Neural cell (in vitro differentiated cells): ENCODE results near the gene C21orf91.

Experiments used
- EZH2 ChIP-seq: fragments of 200-600, 300-800 bp; shearing (Covaris generic), sonication (generic); IDR thresholded peaks from 2 replicates; pipeline ENCODE4 v1.6.1; 2014; ENCODE audit warnings: antibody characterized with exemption, low read length, borderline replicate concordance, mild to moderate bottlenecking; ENCODE audit not compliant: insufficient read depth, poor library complexity, severe bottlenecking
- MXI1 ChIP-seq: fragments of 450-650 bp; conservative IDR thresholded peaks from 2 replicates; pipeline ENCODE4 v1.6.1; 2014; ENCODE audit warnings: antibody characterized with exemption, mild to moderate bottlenecking; ENCODE audit not compliant: poor library complexity, severe bottlenecking
- POLR2AphosphoS5 ChIP-seq: IDR thresholded peaks from 2 replicates; pipeline ENCODE4 v1.6.1; 2012
- RAD21 ChIP-seq: fragments of 450-650 bp; conservative IDR thresholded peaks from 2 replicates; pipeline ENCODE4 v1.6.1; 2014; ENCODE audit warnings: antibody characterized with exemption, mild to moderate bottlenecking, moderate library complexity
- SMC3 ChIP-seq: fragments of 450-650 bp; conservative IDR thresholded peaks from 2 replicates; pipeline ENCODE4 v1.6.1; 2014; ENCODE audit warnings: antibody characterized with exemption, mild to moderate bottlenecking, moderate library complexity; ENCODE audit not compliant: poor library complexity
- TF ChIP-seq, protein P1 (sequence below): fragments of 450-650 bp; IDR thresholded peaks from 2 replicates; pipeline ENCODE4 v1.5.1; 2014; ENCODE audit warnings: antibody characterized with exemption, mild to moderate bottlenecking, moderate library complexity; ENCODE audit not compliant: poor library complexity, severe bottlenecking
- TF ChIP-seq, protein P2 (sequence below): IDR thresholded peaks from 2 replicates; pipeline ENCODE4 v1.6.1; 2012; ENCODE audit warnings: borderline replicate concordance

GRCh38 chr21:17789069-17789468 is 30.1 kb downstream of the C21orf91 start:
- TF ChIP-seq POLR2AphosphoS5: no peak
- TF ChIP-seq, protein P1, sequence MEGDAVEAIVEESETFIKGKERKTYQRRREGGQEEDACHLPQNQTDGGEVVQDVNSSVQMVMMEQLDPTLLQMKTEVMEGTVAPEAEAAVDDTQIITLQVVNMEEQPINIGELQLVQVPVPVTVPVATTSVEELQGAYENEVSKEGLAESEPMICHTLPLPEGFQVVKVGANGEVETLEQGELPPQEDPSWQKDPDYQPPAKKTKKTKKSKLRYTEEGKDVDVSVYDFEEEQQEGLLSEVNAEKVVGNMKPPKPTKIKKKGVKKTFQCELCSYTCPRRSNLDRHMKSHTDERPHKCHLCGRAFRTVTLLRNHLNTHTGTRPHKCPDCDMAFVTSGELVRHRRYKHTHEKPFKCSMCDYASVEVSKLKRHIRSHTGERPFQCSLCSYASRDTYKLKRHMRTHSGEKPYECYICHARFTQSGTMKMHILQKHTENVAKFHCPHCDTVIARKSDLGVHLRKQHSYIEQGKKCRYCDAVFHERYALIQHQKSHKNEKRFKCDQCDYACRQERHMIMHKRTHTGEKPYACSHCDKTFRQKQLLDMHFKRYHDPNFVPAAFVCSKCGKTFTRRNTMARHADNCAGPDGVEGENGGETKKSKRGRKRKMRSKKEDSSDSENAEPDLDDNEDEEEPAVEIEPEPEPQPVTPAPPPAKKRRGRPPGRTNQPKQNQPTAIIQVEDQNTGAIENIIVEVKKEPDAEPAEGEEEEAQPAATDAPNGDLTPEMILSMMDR: no peak
- no peak for TF ChIP-seq RAD21
- no peak for TF ChIP-seq SMC3
- TF ChIP-seq, protein P2, sequence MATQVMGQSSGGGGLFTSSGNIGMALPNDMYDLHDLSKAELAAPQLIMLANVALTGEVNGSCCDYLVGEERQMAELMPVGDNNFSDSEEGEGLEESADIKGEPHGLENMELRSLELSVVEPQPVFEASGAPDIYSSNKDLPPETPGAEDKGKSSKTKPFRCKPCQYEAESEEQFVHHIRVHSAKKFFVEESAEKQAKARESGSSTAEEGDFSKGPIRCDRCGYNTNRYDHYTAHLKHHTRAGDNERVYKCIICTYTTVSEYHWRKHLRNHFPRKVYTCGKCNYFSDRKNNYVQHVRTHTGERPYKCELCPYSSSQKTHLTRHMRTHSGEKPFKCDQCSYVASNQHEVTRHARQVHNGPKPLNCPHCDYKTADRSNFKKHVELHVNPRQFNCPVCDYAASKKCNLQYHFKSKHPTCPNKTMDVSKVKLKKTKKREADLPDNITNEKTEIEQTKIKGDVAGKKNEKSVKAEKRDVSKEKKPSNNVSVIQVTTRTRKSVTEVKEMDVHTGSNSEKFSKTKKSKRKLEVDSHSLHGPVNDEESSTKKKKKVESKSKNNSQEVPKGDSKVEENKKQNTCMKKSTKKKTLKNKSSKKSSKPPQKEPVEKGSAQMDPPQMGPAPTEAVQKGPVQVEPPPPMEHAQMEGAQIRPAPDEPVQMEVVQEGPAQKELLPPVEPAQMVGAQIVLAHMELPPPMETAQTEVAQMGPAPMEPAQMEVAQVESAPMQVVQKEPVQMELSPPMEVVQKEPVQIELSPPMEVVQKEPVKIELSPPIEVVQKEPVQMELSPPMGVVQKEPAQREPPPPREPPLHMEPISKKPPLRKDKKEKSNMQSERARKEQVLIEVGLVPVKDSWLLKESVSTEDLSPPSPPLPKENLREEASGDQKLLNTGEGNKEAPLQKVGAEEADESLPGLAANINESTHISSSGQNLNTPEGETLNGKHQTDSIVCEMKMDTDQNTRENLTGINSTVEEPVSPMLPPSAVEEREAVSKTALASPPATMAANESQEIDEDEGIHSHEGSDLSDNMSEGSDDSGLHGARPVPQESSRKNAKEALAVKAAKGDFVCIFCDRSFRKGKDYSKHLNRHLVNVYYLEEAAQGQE: no peak
- TF ChIP-seq EZH2: no peak
- no peak for TF ChIP-seq MXI1
